ENCODE results near the gene APOA1. TPM values are rescaled to one million over a fixed set of nuclear protein-coding genes. Genes with fewer than 3 reads are reported as not detected.

The APOA1 gene
- polyA plus RNA-seq, 4 donors = 62.3 to 22,236 (median 8,002) TPM

DNA sequence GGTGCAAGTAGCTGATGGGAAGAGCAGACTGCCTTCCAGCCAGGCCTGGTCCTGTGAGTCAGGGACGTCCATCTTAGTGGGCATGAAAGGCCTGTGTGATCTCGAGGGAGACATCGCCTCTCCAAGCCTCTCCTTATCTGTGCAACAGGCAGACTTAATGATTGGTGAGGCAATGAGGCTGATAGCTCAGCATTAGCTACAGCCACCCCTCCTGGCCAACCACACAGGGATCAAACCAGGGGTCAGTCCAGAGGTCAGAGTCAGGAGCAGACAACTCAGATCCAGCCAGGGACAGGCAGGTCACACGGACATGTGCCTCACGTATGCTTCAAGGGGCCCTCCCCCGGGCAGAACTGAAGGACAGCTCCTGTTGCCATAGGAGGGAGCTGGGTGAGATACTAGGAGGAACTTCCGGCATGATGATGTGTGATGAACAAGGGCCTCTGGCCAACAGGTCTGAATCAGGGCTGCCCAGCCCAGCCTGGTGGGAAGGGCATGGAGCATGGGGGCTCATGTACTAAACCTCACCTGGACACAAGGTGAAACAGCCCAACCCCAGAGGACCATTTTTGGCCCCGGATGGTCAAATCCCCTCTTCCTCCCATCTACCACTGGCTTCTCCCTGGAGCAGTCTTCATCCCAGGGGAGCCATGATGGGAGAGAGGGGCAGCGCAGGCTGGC is 10.5 kb downstream of the APOA1 start:
- Histone ChIP-seq H3K36me3 (ENCODE audit: control insufficient read depth in 3 of 3, insufficient read depth in 2 of 3, low read depth in 1 of 3, low read length in 3 of 3) (peaks cover 0 to 15% (median 0%) of the 10 kb centered on the region in 3 donors), H3K27ac (ENCODE audit: low read depth in 1 of 3, low read length in 2 of 3) (peak overlapping the region; percentile 14 to 99 (median 93)), H3K4me3 (ENCODE audit: low read depth in 1 of 3, low read length in 3 of 3) (no peak overlapping the region), H3K9me3 (ENCODE audit: control insufficient read depth in 2 of 2, insufficient read depth in 1 of 2, low read depth in 1 of 2, low read length in 1 of 2) (no peaks in the 10 kb centered on the region), H3K4me1 (ENCODE audit: control insufficient read depth in 3 of 3, insufficient read depth in 2 of 3, low read depth in 1 of 3, low read length in 2 of 3) (peaks cover 5 to 82% (median 9%) of the 10 kb centered on the region in 3 donors), H3K27me3 (ENCODE audit: control insufficient read depth in 3 of 3, insufficient read depth in 3 of 3, low read length in 3 of 3) (no peaks in the 10 kb centered on the region)
- WGBS, 3 donors = 35 to 66% (median 50%) methylated on average over 9 of the region's 9 CpGs
- DNase-seq (peak; percentile 88 to 95), FAIRE-seq (no peak)

DNA sequence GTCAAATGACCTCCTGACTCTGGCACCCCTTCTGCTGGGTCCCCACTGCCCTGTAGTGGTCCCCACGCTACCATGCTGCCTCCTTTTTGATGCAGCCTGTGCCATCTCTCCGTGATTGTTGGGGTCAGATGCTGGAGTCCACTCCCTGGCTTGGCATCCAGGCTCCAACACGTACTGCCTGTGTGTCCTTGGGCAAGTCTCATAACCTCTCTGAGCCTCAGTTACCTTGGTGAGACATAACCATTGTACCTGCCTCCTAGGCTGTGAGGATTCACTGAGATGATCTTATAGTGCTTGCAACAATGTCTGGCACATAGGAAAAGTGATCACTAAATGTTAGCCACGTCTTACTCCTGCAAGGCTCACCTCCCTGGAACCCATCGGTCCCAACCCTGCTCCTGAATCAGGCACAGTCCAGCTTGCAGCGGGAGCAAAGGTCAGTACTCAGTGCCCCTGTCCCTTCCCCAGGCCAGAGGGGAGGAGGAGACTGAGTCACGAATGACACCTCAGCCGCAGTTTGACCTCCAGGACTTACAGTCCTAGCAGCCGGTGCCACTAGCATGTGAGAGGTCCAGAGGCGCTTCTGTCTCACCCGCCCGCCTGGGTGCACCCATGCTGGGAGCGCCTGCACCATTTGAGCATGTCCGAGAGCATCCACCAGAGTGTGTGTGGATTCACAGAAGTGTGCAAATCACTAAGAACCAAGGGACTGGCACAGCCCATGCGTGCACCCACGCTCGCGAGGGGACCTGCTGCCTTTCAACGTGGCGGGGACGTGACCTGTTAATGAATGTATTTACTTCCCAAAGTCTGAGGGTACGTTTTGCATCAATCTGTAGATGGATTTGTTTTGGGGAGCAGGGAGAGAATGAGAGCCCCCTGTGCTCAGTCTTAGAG is 11.3 kb downstream of the APOA1 start:
- FAIRE-seq = no peak
- 48 to 72% (median 62%) methylated on average over 22 of the region's 22 CpGs for WGBS, 3 donors
- H3K27ac ChIP-seq (ENCODE audit: low read depth in 1 of 3, low read length in 2 of 3) = peak overlapping the region; percentile 7 to 93 (median 85)
- peak; percentile 26 to 81 for DNase-seq
- no peaks in the 10 kb centered on the region for H3K27me3 ChIP-seq (ENCODE audit: control insufficient read depth in 3 of 3, insufficient read depth in 3 of 3, low read length in 3 of 3)
- peaks cover 0 to 5% of the 10 kb centered on the region in 2 donors for H3K9me3 ChIP-seq (ENCODE audit: control insufficient read depth in 2 of 2, insufficient read depth in 1 of 2, low read depth in 1 of 2, low read length in 1 of 2)
- H3K4me1 ChIP-seq (ENCODE audit: control insufficient read depth in 3 of 3, insufficient read depth in 2 of 3, low read depth in 1 of 3, low read length in 2 of 3) = peaks cover 5 to 77% (median 9%) of the 10 kb centered on the region in 3 donors
- peaks cover 0 to 19% (median 4%) of the 10 kb centered on the region in 3 donors for H3K36me3 ChIP-seq (ENCODE audit: control insufficient read depth in 3 of 3, insufficient read depth in 2 of 3, low read depth in 1 of 3, low read length in 3 of 3)
- H3K4me3 ChIP-seq (ENCODE audit: low read depth in 1 of 3, low read length in 3 of 3) = no peak overlapping the region

DNA sequence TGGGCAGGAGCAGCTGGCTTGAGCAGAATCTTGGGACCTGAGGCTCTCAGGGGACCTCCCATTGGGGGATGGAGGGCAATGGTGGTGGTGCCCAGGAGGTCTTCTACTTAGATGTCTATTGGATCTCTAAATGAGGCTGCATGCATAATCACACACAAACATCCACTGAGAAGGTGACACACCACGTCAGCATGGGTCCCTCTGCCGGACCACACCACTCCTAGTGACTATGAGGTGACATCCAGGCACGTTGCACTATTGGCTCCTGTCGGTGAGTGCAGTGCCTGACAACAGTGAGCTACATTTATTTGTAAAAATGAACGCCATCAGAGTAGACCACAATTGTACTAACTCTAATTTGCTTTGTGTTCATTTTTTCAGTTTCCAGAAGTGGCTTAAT is 12.0 kb downstream of the APOA1 start:
- H3K36me3 ChIP-seq (ENCODE audit: control insufficient read depth in 3 of 3, insufficient read depth in 2 of 3, low read depth in 1 of 3, low read length in 3 of 3) = peaks cover 0 to 26% (median 9%) of the 10 kb centered on the region in 3 donors
- WGBS, 3 donors = 78 to 84% (median 81%) methylated on average over 5 of the region's 5 CpGs
- H3K4me1 ChIP-seq (ENCODE audit: control insufficient read depth in 3 of 3, insufficient read depth in 2 of 3, low read depth in 1 of 3, low read length in 2 of 3) = peaks cover 5 to 75% (median 9%) of the 10 kb centered on the region in 3 donors
- no peak overlapping the region for H3K4me3 ChIP-seq (ENCODE audit: low read depth in 1 of 3, low read length in 3 of 3)
- peak overlapping the region in 2 of 3 donors; percentile 85 to 93 for H3K27ac ChIP-seq (ENCODE audit: low read depth in 1 of 3, low read length in 2 of 3)
- peaks cover 0 to 5% of the 10 kb centered on the region in 2 donors for H3K9me3 ChIP-seq (ENCODE audit: control insufficient read depth in 2 of 2, insufficient read depth in 1 of 2, low read depth in 1 of 2, low read length in 1 of 2)
- no peaks in the 10 kb centered on the region for H3K27me3 ChIP-seq (ENCODE audit: control insufficient read depth in 3 of 3, insufficient read depth in 3 of 3, low read length in 3 of 3)
- DNase-seq (no peak), FAIRE-seq (no peak)

DNA sequence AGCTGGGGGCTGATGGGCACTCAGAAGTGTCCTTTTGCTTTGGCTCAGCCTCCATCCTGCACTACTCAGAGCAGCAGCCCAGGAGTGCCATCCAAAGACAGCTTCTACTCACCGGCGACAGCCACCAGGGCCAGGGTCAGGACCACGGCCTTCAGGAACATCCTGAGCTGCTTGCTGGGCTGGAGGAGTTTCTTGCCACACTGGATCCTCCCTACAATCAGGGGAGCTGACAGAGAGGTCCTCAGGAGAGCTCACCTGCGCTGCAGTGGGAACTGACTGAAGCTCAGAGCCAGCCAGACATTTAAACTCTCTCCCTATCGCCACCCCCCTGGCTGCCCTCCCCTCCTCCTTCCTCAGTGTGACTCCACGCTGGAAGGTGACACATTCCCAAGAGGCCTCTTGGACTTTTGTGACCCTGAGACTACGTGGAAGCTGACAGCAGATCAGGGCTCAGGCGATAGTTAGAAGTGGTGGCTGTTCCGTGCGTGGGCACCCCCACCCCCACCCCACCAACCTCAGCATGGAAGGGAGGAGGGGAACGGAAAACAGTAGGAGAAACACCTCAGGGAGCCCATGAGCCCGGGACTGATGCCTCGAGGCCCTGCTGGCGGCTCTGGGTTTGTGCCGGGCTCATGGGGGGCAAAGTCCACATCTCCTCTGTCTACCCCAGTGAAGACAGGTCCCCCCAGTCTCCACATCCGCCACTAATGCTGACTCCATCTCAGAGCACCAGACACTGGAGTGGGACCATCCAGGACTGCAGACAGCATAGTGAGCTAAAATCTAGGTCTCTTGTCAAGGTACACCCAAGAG is 14.2 kb downstream of the APOA1 start, which contains the start of gene APOA4:
Gene APOA4 (minus strand): TSS at position 274 of the 813 bp plus-strand sequence. CDS start 113 bp downstream, at position 161.
- Histone ChIP-seq H3K4me3 (ENCODE audit: low read depth in 1 of 3, low read length in 3 of 3) (peak within 1 kb of the TSS in 2 of 3 donors; percentile 55), H3K4me1 (ENCODE audit: control insufficient read depth in 3 of 3, insufficient read depth in 2 of 3, low read depth in 1 of 3, low read length in 2 of 3) (peaks cover 0 to 58% (median 6%) of the 10 kb centered on the region in 3 donors), H3K36me3 (ENCODE audit: control insufficient read depth in 3 of 3, insufficient read depth in 2 of 3, low read depth in 1 of 3, low read length in 3 of 3) (peaks cover 0 to 41% (median 9%) of the 10 kb centered on the region in 3 donors), H3K27me3 (ENCODE audit: control insufficient read depth in 3 of 3, insufficient read depth in 3 of 3, low read length in 3 of 3) (no peaks in the 10 kb centered on the region), H3K27ac (ENCODE audit: low read depth in 1 of 3, low read length in 2 of 3) (peak within 1 kb of the TSS in 2 of 3 donors; percentile 89 to 94), H3K9me3 (ENCODE audit: control insufficient read depth in 2 of 2, insufficient read depth in 1 of 2, low read depth in 1 of 2, low read length in 1 of 2) (peaks cover 0 to 5% of the 10 kb centered on the region in 2 donors)
- WGBS, 3 donors = 36 to 69% (median 51%) methylated on average over 14 to 16 of the region's 16 CpGs
- DNase-seq = peak; percentile 85 to 88
- no peak for FAIRE-seq

DNA sequence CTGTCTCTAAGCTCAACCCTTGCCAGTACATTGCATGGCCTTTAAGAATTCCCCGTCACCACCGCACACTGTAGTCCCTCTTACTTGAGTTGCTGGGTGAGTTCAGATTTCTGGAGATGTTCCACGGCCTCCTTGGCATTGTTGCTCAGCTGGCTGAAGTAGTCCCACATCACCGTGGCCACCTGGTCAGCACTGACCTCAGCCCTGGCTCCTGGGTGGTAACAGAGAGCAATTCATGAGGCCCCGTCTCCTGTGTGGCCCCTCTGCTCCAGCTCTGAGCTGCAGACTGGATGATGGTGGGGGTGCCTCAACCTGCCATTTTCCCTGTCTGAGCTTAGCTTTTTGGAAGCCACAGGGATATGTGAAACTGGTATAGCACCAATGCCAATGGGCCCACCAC is 14.8 kb downstream of the APOA1 start:
- peaks cover 0 to 5% of the 10 kb centered on the region in 2 donors for H3K9me3 ChIP-seq (ENCODE audit: control insufficient read depth in 2 of 2, insufficient read depth in 1 of 2, low read depth in 1 of 2, low read length in 1 of 2)
- H3K4me1 ChIP-seq (ENCODE audit: control insufficient read depth in 3 of 3, insufficient read depth in 2 of 3, low read depth in 1 of 3, low read length in 2 of 3) = peaks cover 0 to 51% (median 5%) of the 10 kb centered on the region in 3 donors
- peak overlapping the region in 2 of 3 donors; percentile 55 for H3K4me3 ChIP-seq (ENCODE audit: low read depth in 1 of 3, low read length in 3 of 3)
- no peaks in the 10 kb centered on the region for H3K27me3 ChIP-seq (ENCODE audit: control insufficient read depth in 3 of 3, insufficient read depth in 3 of 3, low read length in 3 of 3)
- peak overlapping the region in 2 of 3 donors; percentile 89 to 94 for H3K27ac ChIP-seq (ENCODE audit: low read depth in 1 of 3, low read length in 2 of 3)
- H3K36me3 ChIP-seq (ENCODE audit: control insufficient read depth in 3 of 3, insufficient read depth in 2 of 3, low read depth in 1 of 3, low read length in 3 of 3) = peaks cover 0 to 41% (median 9%) of the 10 kb centered on the region in 3 donors
- FAIRE-seq (no peak), DNase-seq (peak in 1 of 2 donors; percentile 16)
- WGBS, 3 donors = 74 to 78% (median 75%) methylated on average over 5 of the region's 5 CpGs

DNA sequence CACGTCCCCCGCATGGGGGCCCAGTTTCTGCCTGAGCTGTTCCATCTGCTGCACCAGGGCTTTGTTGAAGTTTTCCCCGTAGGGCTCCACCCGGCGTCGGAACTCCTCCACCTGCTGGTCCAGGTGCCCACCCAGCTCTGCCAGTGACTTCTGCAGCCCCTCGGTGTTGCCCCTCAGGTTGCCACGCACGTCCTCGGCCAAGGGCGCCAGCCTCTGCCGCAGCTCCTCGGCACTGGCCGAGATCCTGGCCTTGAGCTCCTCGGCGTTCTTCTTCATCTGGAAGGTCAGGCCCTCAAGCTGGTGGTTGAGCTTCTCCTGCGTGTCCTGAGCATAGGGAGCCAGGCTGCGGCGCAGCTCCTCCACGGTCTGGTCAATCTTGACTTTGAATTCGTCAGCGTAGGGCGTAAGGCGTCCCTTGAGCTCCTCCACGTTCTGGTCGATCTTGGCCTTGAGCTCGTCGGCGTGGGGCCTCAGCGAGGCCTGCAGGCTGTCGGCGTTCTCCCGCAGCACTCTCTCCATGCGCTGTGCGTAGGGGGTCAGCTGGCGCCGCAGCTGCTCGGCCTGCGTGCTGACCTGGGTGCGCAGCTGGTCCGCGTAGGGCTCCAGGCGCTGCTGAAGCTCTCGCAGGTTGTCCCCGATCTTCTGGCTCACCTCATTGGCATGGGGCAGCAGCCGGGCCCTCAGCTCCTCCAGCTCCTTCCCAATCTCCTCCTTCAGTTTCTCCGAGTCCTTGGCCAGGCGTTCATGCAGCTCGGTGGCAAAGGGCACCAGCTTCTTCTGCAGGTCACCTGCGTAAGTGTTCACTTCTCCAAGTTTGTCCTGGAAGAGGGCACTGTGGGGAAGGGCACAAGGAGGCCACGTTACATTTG is 16.1 kb downstream of the APOA1 start:
- peaks cover 0 to 41% (median 9%) of the 10 kb centered on the region in 3 donors for H3K36me3 ChIP-seq (ENCODE audit: control insufficient read depth in 3 of 3, insufficient read depth in 2 of 3, low read depth in 1 of 3, low read length in 3 of 3)
- peak overlapping the region in 2 of 3 donors; percentile 55 for H3K4me3 ChIP-seq (ENCODE audit: low read depth in 1 of 3, low read length in 3 of 3)
- DNase-seq = peak in 1 of 2 donors; percentile 11
- H3K9me3 ChIP-seq (ENCODE audit: control insufficient read depth in 2 of 2, insufficient read depth in 1 of 2, low read depth in 1 of 2, low read length in 1 of 2) = peaks cover 0 to 5% of the 10 kb centered on the region in 2 donors
- FAIRE-seq = no peak
- peaks cover 0 to 38% (median 0%) of the 10 kb centered on the region in 3 donors for H3K4me1 ChIP-seq (ENCODE audit: control insufficient read depth in 3 of 3, insufficient read depth in 2 of 3, low read depth in 1 of 3, low read length in 2 of 3)
- 89 to 94% (median 91%) methylated on average over 50 to 51 of the region's 51 CpGs for WGBS, 3 donors
- peak overlapping the region in 2 of 3 donors; percentile 89 to 94 for H3K27ac ChIP-seq (ENCODE audit: low read depth in 1 of 3, low read length in 2 of 3)
- no peaks in the 10 kb centered on the region for H3K27me3 ChIP-seq (ENCODE audit: control insufficient read depth in 3 of 3, insufficient read depth in 3 of 3, low read length in 3 of 3)

DNA sequence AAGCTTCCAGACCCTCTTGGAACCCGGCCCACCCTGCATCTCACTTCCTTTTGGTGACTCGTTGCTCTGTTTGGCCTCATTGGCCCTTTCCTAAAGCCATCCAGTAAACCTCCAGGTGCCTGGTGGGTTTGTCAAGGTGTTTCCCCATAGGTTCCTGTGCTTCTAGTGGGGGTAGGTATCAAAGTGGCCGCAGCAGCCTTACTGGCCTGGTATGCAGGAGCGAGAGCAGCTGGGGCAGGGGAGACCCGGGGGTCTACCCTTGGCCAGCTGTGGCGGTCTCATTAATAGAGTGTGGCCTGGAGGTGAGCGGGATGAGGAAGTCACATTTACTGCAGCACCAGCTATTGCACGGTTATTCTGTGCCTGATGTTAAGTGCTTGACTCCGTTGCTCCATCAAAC is 18.4 kb downstream of the APOA1 start:
- H3K4me1 ChIP-seq (ENCODE audit: control insufficient read depth in 3 of 3, insufficient read depth in 2 of 3, low read depth in 1 of 3, low read length in 2 of 3) = peaks cover 0 to 31% (median 0%) of the 10 kb centered on the region in 3 donors
- H3K27me3 ChIP-seq (ENCODE audit: control insufficient read depth in 3 of 3, insufficient read depth in 3 of 3, low read length in 3 of 3) = no peaks in the 10 kb centered on the region
- WGBS, 3 donors = 81 to 88% (median 87%) methylated on average over 9 of the region's 9 CpGs
- DNase-seq = peak; percentile 33 to 51
- FAIRE-seq = no peak
- peaks cover 0 to 5% of the 10 kb centered on the region in 2 donors for H3K9me3 ChIP-seq (ENCODE audit: control insufficient read depth in 2 of 2, insufficient read depth in 1 of 2, low read depth in 1 of 2, low read length in 1 of 2)
- H3K27ac ChIP-seq (ENCODE audit: low read depth in 1 of 3, low read length in 2 of 3) = peak overlapping the region in 1 of 3 donors; percentile 94
- H3K4me3 ChIP-seq (ENCODE audit: low read depth in 1 of 3, low read length in 3 of 3) = peak overlapping the region in 1 of 3 donors; percentile 55
- H3K36me3 ChIP-seq (ENCODE audit: control insufficient read depth in 3 of 3, insufficient read depth in 2 of 3, low read depth in 1 of 3, low read length in 3 of 3) = peaks cover 0 to 41% (median 9%) of the 10 kb centered on the region in 3 donors
